B cell (primary cell): Measurements from ENCODE around the gene PTER. TPM values are rescaled to one million over a fixed set of nuclear protein-coding genes. Genes with fewer than 3 reads are reported as not detected.

Source experiments
- ATAC-seq: fragments of 200-7000 bp; cut with Tn5 transposase; one replicate; pipeline ENCODE4 v1.10.0; 2021; ENCODE audit warnings: low read depth, mild to moderate bottlenecking, moderate number of reproducible peaks, moderate library complexity
- CTCF ChIA-PET: fragments of 350-600 bp; sonication (Branson Sonifier 250); formaldehyde crosslinking; loops from one replicate; lab custom pipeline; 2021; ENCODE audit warnings: antibody characterized with exemption, inconsistent platforms; lab: Charles Lee
- POLR2A ChIA-PET: fragments of 350-600 bp; sonication (Branson Sonifier 250); formaldehyde crosslinking; loops from one replicate; lab custom pipeline; 2021; ENCODE audit warnings: antibody characterized with exemption; lab: Charles Lee
- DNase-seq: peaks from one replicate; pipeline ENCODE4 v3.0.0; 2013
- H2AFZ ChIP-seq: 2 replicates; pipeline ENCODE4 v1.6.1; 2012; ENCODE audit warnings: mild to moderate bottlenecking, low read depth, low read length; ENCODE audit not compliant: insufficient read depth, poor library complexity, severe bottlenecking
- H3K27ac ChIP-seq, 2 donors: 1 replicate in 1 of 2; 2 replicates in 1 of 2; pipeline ENCODE4 v1.5.1; 2012 to 2013; ENCODE audit warnings: low read length in 2 of 2, mild to moderate bottlenecking in 2 of 2, moderate library complexity in 1 of 2
- H3K27me3 ChIP-seq, 4 experiments: fragments of 200-600 bp in 1 of 4; sonication (generic) in 1 of 4; replicated peaks in 1 of 4; 1 replicate in 2 of 4; 2 replicates in 2 of 4; pipeline versions ENCODE4 v1.6.1 to v1.7.0; 2013 to 2016; ENCODE audit warnings: low read length in 3 of 4, mild to moderate bottlenecking in 2 of 4, mixed read lengths in 1 of 4, moderate library complexity in 1 of 4; ENCODE audit not compliant: insufficient read depth in 4 of 4, control insufficient read depth in 3 of 4; ENCODE audit errors: control extremely low read depth in 1 of 4
- H3K36me3 ChIP-seq, 2 experiments: replicated peaks in 1 of 2; 1 replicate in 1 of 2; 2 replicates in 1 of 2; pipeline versions ENCODE4 v1.6.1 to v1.7.1; 2013; ENCODE audit warnings: low read length in 1 of 2; ENCODE audit not compliant: insufficient read depth in 2 of 2, control insufficient read depth in 1 of 2; ENCODE audit errors: control extremely low read depth in 1 of 2, extremely low read depth in 1 of 2
- H3K4me1 ChIP-seq, 2 donors: fragments of 200-600 bp in 1 of 2; sonication (generic) in 1 of 2; 1 replicate in 1 of 2; 2 replicates in 1 of 2; pipeline versions ENCODE4 v1.5.1 to v1.6.1; 2013 to 2017; ENCODE audit warnings: low read length in 2 of 2; ENCODE audit not compliant: control insufficient read depth in 2 of 2, insufficient read depth in 2 of 2
- H3K4me2 ChIP-seq: replicated peaks from 2 replicates; pipeline ENCODE3; 2012; ENCODE audit warnings: mild to moderate bottlenecking, low read depth, low read length; ENCODE audit not compliant: poor library complexity, severe bottlenecking
- H3K4me3 ChIP-seq, 5 experiments: fragments of 200-600 bp in 1 of 5; sonication (generic) in 1 of 5; 1 replicate in 3 of 5; 2 replicates in 2 of 5; pipeline versions ENCODE4 v1.5.1 to v1.7.0; 2011 to 2016; ENCODE audit warnings: low read length in 4 of 5, mild to moderate bottlenecking in 4 of 5, low read depth in 2 of 5, control low read depth in 1 of 5, moderate library complexity in 1 of 5; ENCODE audit not compliant: insufficient read depth in 1 of 5; ENCODE audit errors: control extremely low read depth in 1 of 5, extremely low read depth in 1 of 5
- H3K79me2 ChIP-seq: fragments of 200-600 bp; sonication (generic); one replicate; pipeline ENCODE4 v1.6.0; 2016; ENCODE audit warnings: low read length; ENCODE audit not compliant: control insufficient read depth, insufficient read depth
- H3K9ac ChIP-seq: fragments of 200-600 bp; sonication (generic); 2 replicates; pipeline ENCODE4 v1.6.1; 2017; ENCODE audit warnings: mild to moderate bottlenecking, low read length, moderate library complexity
- H3K9me3 ChIP-seq, 3 donors: one replicate each; pipeline versions ENCODE4 v1.6.1 to v1.7.1; 2013; ENCODE audit warnings: low read length in 2 of 3; ENCODE audit not compliant: control insufficient read depth in 2 of 3, insufficient read depth in 1 of 3; ENCODE audit errors: control extremely low read depth in 1 of 3
- H4K20me1 ChIP-seq: 2 replicates; pipeline ENCODE4 v1.6.0; 2012; ENCODE audit warnings: mild to moderate bottlenecking, low read length; ENCODE audit not compliant: insufficient read depth, control insufficient read depth, poor library complexity, severe bottlenecking
- H3K27ac Mint-ChIP-seq: one replicate; pipeline ENCODE4 v1.8.0; 2021; ENCODE audit warnings: mixed read lengths
- H3K27me3 Mint-ChIP-seq: one replicate; pipeline ENCODE4 v1.8.0; 2021; ENCODE audit warnings: mixed read lengths
- H3K4me1 Mint-ChIP-seq: one replicate; pipeline ENCODE4 v1.8.0; 2021; ENCODE audit warnings: mixed read lengths
- H3K4me3 Mint-ChIP-seq: one replicate; pipeline ENCODE4 v1.8.0; 2021; ENCODE audit warnings: mixed read lengths
- H3K9me3 Mint-ChIP-seq: one replicate; pipeline ENCODE4 v1.8.0; 2022; ENCODE audit warnings: mixed read lengths; ENCODE audit not compliant: insufficient read depth
- CTCF ChIP-seq: fragments of 200-600 bp; IDR thresholded peaks from one replicate; pipeline ENCODE4 v1.8.0; 2022; ENCODE audit warnings: antibody characterized with exemption, mild to moderate bottlenecking
- EZH2 ChIP-seq: IDR thresholded peaks from 2 replicates; pipeline ENCODE4 v1.6.1; 2012; ENCODE audit warnings: borderline replicate concordance, low read depth, mild to moderate bottlenecking, moderate library complexity, low read length; ENCODE audit not compliant: insufficient read depth, poor library complexity, severe bottlenecking
- WGBS: methylation state at CpG from one replicate; pipeline ENCODE4 v1.1.5; 2013; ENCODE audit warnings: missing lambda C conversion rate; ENCODE audit not compliant: insufficient coverage; 5-methylcytosine and 5-hydroxymethylcytosine counted together
- intact Hi-C: fragments of 100-400 bp; cut with micrococcal nuclease; formaldehyde crosslinking; loops from one replicate; pipeline ENCODE4 v1.10.0; 2022
- polyA plus RNA-seq: library from polyadenylated mRNA; depleted of rRNA; stranded (reverse); fragments of >200 nt; gene quantifications from 2 replicates; pipeline ENCODE4 v1.2.3, GENCODE V29; 2012
- total RNA-seq, 2 donors: library from RNA; stranded (reverse); fragments of 120-200 nt in 1 of 2; gene quantifications; 1 replicate in 1 of 2; 2 replicates in 1 of 2; pipeline versions ENCODE4 v1.2.3 to v1.2.4, GENCODE V29; 2013 to 2022

PTER gene
- total and polyA plus RNA-seq, 2 donors (not counting 1 experiment from before 2014, with no cell fraction given), result 7.4 to 18.6 TPM

DNA sequence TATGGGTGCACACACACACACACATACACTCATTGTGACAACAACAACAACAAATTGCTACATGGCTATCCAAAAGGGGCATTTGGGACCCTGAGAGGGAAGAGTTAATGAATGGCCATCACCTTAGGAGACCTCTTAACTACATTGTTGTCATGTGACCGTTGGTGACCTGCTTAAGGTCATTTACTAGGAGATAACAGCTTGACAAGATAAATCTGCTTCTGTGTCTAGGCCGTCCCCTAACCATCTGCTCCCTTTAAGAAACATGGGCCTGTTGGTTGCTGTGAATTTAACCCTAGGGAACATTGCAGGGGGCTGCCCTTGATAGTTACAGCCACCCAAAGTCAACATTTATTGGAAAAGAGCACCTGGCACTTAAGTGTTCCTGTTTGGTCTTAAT lies 55.1 kb downstream of the PTER start:
- CTCF ChIA-PET, result no interaction called here

More for the DNA sequence above, 55.1 kb downstream of the PTER start:
- TF ChIP-seq EZH2 (no peak), CTCF (no peak)
- no CpG with 5 or more reads among the region's 2 CpGs for WGBS
- POLR2A ChIA-PET, result no interaction called here
- H3K79me2 ChIP-seq, result no peaks in the 10 kb centered on the region
- H3K9me3 ChIP-seq, result no peaks in the 10 kb centered on the region
- no peak overlapping the region for H2AFZ ChIP-seq
- Mint-ChIP-seq H3K4me1 (no peaks in the 10 kb centered on the region), H3K4me3 (no peak overlapping the region), H3K27ac (no peak overlapping the region), H3K9me3 (no peaks in the 10 kb centered on the region), H3K27me3 (no peaks in the 10 kb centered on the region)
- intact Hi-C loops, result no loop called here
- H3K27me3 ChIP-seq, result no peaks in the 10 kb centered on the region
- ATAC-seq (no peak), DNase-seq (no peak)
- no peak overlapping the region for H3K4me3 ChIP-seq
- no peaks in the 10 kb centered on the region for H3K4me1 ChIP-seq
- H3K27ac ChIP-seq, result no peak overlapping the region
- no peaks in the 10 kb centered on the region for H4K20me1 ChIP-seq
- H3K36me3 ChIP-seq, result peaks cover 0 to 10% of the 10 kb centered on the region in 2 experiments
- no peak overlapping the region for H3K4me2 ChIP-seq
- no peak overlapping the region for H3K9ac ChIP-seq
